ENCODE measurements around the gene MAGI2.

DNA sequence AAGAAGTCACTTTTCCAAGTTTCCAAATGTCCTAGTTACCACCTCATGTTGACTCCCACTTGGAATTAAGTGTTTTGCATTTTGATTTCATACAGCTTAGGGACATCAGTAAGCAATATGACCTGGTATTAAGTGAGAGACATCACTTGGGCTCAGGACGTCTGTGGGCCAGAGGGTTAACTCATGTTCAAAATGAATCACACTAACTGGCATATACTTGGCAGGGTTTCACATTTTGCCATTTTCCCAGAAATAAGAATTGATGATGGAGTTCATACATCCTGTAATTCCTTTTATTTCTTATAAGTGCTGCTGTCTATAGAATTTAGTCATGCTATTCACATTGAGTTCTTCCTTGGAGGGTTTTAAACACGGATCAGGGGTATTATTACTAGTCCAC, 1138.3 kb downstream of the MAGI2 start:
- no peak for TF ChIP-seq BACH2 (CRISPR knock-in tag; IDR thresholded peaks at IDR 0.05; ENCODE audit: borderline replicate concordance)
- no peak for TF ChIP-seq ARNTL (CRISPR knock-in tag; IDR thresholded peaks at IDR 0.05; ENCODE audit: borderline replicate concordance, low read depth)
- no peak for TF ChIP-seq RARB (CRISPR knock-in tag; IDR thresholded peaks at IDR 0.05)

Data from SK-N-SH treated with all-trans-retinoic acid at 6 μM for 48 hours (cell line).